Measurements from ENCODE around the gene HGFAC.

Gene HGFAC

GRCh38 chr4:3446631-3447320, 5.0 kb downstream of the HGFAC start:
- no peak for DNase-seq
- WGBS: 92% methylated on average over 22 of the region's 22 CpGs
- Histone ChIP-seq H2AFZ (ENCODE audit: low read depth, low read length) (no peak overlapping the region), H3K9me3 (ENCODE audit: control insufficient read depth, low read length) (no peaks in the 10 kb centered on the region), H3K9ac (ENCODE audit: low read length) (no peak overlapping the region), H3K36me3 (ENCODE audit: control insufficient read depth in 1 of 2, insufficient read depth in 2 of 2, low read depth in 1 of 2, low read length in 2 of 2) (peaks cover 0 to 3% of the 10 kb centered on the region in 2 experiments), H4K8ac (ENCODE audit: low read length) (no peak overlapping the region), H2BK5ac (ENCODE audit: low read depth, low read length, poor library complexity, severe bottlenecking) (no peak overlapping the region), H4K91ac (ENCODE audit: low read length) (no peak overlapping the region), H3K79me1 (replicated peaks; ENCODE audit: low read length, poor library complexity, severe bottlenecking) (no peaks in the 10 kb centered on the region), H2BK15ac (ENCODE audit: low read depth, poor library complexity, severe bottlenecking) (no peak overlapping the region), H3K14ac (ENCODE audit: low read length in 2 of 2) (no peak overlapping the region), H3K27ac (ENCODE audit: low read length, poor library complexity, severe bottlenecking) (no peak overlapping the region), H3K4me3 (ENCODE audit: insufficient read depth in 1 of 2, low read depth in 1 of 2, low read length in 2 of 2) (no peak overlapping the region), H3K18ac (ENCODE audit: low read depth in 1 of 2, low read length in 2 of 2) (no peak overlapping the region), H3K4ac (ENCODE audit: low read depth in 1 of 2, low read length in 2 of 2) (no peak overlapping the region), H2BK12ac (ENCODE audit: low read length in 2 of 2) (no peak overlapping the region), H3K23ac (ENCODE audit: low read length in 2 of 2) (no peak overlapping the region), H3K4me1 (ENCODE audit: control insufficient read depth, insufficient read depth, low read depth, low read length) (peaks cover 18% of the 10 kb centered on the region), H3K4me2 (ENCODE audit: low read length, poor library complexity, severe bottlenecking) (no peak overlapping the region), H3K27me3 (ENCODE audit: control insufficient read depth in 1 of 2, insufficient read depth in 1 of 2, low read length in 2 of 2) (peaks cover 0 to 14% of the 10 kb centered on the region in 2 experiments), H2AK5ac (ENCODE audit: low read length, severe bottlenecking) (no peak overlapping the region), H2BK120ac (ENCODE audit: low read depth, low read length) (no peak overlapping the region)

GRCh38 chr4:3447431-3448395, 5.9 kb downstream of the HGFAC start:
- no peak overlapping the region for H3K4ac ChIP-seq (ENCODE audit: low read depth in 1 of 2, low read length in 2 of 2)
- H4K91ac ChIP-seq (ENCODE audit: low read length): peak overlapping the region; percentile 11
- H3K23ac ChIP-seq (ENCODE audit: low read length in 2 of 2): no peak overlapping the region
- H3K9ac ChIP-seq (ENCODE audit: low read length): no peak overlapping the region
- no peak overlapping the region for H3K27ac ChIP-seq (ENCODE audit: low read length, poor library complexity, severe bottlenecking)
- WGBS: 92% methylated on average over 51 of the region's 53 CpGs
- no peak overlapping the region for H3K14ac ChIP-seq (ENCODE audit: low read length in 2 of 2)
- H3K27me3 ChIP-seq (ENCODE audit: control insufficient read depth in 1 of 2, insufficient read depth in 1 of 2, low read length in 2 of 2): peaks cover 0 to 14% of the 10 kb centered on the region in 2 experiments
- no peak overlapping the region for H4K8ac ChIP-seq (ENCODE audit: low read length)
- H3K9me3 ChIP-seq (ENCODE audit: control insufficient read depth, low read length): no peaks in the 10 kb centered on the region
- H2BK15ac ChIP-seq (ENCODE audit: low read depth, poor library complexity, severe bottlenecking): no peak overlapping the region
- no peak for DNase-seq
- H2BK120ac ChIP-seq (ENCODE audit: low read depth, low read length): no peak overlapping the region
- no peak overlapping the region for H3K4me2 ChIP-seq (ENCODE audit: low read length, poor library complexity, severe bottlenecking)
- H2AFZ ChIP-seq (ENCODE audit: low read depth, low read length): no peak overlapping the region
- H3K18ac ChIP-seq (ENCODE audit: low read depth in 1 of 2, low read length in 2 of 2): no peak overlapping the region
- H2BK5ac ChIP-seq (ENCODE audit: low read depth, low read length, poor library complexity, severe bottlenecking): no peak overlapping the region
- no peaks in the 10 kb centered on the region for H3K79me1 ChIP-seq (replicated peaks; ENCODE audit: low read length, poor library complexity, severe bottlenecking)
- H3K36me3 ChIP-seq (ENCODE audit: control insufficient read depth in 1 of 2, insufficient read depth in 2 of 2, low read depth in 1 of 2, low read length in 2 of 2): peaks cover 0 to 3% of the 10 kb centered on the region in 2 experiments
- no peak overlapping the region for H2BK12ac ChIP-seq (ENCODE audit: low read length in 2 of 2)
- no peak overlapping the region for H3K4me3 ChIP-seq (ENCODE audit: insufficient read depth in 1 of 2, low read depth in 1 of 2, low read length in 2 of 2)
- H3K4me1 ChIP-seq (ENCODE audit: control insufficient read depth, insufficient read depth, low read depth, low read length): peaks cover 14% of the 10 kb centered on the region
- no peak overlapping the region for H2AK5ac ChIP-seq (ENCODE audit: low read length, severe bottlenecking)

- Histone ChIP-seq H2BK15ac (ENCODE audit: low read depth, poor library complexity, severe bottlenecking) (no peak overlapping the region), H3K27me3 (ENCODE audit: control insufficient read depth in 1 of 2, insufficient read depth in 1 of 2, low read length in 2 of 2) (peaks cover 0 to 11% of the 10 kb centered on the region in 2 experiments)
Observed at GRCh38 chr4:3449047-3449573, 7.3 kb downstream of the HGFAC start.

More at GRCh38 chr4:3449047-3449573, 7.3 kb downstream of the HGFAC start:
- no peak overlapping the region for H2BK120ac ChIP-seq (ENCODE audit: low read depth, low read length)
- H3K79me1 ChIP-seq (replicated peaks; ENCODE audit: low read length, poor library complexity, severe bottlenecking): no peaks in the 10 kb centered on the region
- H3K4me3 ChIP-seq (ENCODE audit: insufficient read depth in 1 of 2, low read depth in 1 of 2, low read length in 2 of 2): no peak overlapping the region
- no peak for DNase-seq
- no peak overlapping the region for H2AK5ac ChIP-seq (ENCODE audit: low read length, severe bottlenecking)
- H4K8ac ChIP-seq (ENCODE audit: low read length): no peak overlapping the region
- H3K9ac ChIP-seq (ENCODE audit: low read length): no peak overlapping the region
- H3K4ac ChIP-seq (ENCODE audit: low read depth in 1 of 2, low read length in 2 of 2): no peak overlapping the region
- H3K18ac ChIP-seq (ENCODE audit: low read depth in 1 of 2, low read length in 2 of 2): no peak overlapping the region
- WGBS: 95% methylated on average over 21 of the region's 21 CpGs
- H2AFZ ChIP-seq (ENCODE audit: low read depth, low read length): no peak overlapping the region
- H3K23ac ChIP-seq (ENCODE audit: low read length in 2 of 2): no peak overlapping the region
- H3K36me3 ChIP-seq (ENCODE audit: control insufficient read depth in 1 of 2, insufficient read depth in 2 of 2, low read depth in 1 of 2, low read length in 2 of 2): no peaks in the 10 kb centered on the region
- H3K9me3 ChIP-seq (ENCODE audit: control insufficient read depth, low read length): peaks cover 5% of the 10 kb centered on the region
- H3K27ac ChIP-seq (ENCODE audit: low read length, poor library complexity, severe bottlenecking): no peak overlapping the region
- H2BK5ac ChIP-seq (ENCODE audit: low read depth, low read length, poor library complexity, severe bottlenecking): no peak overlapping the region
- no peak overlapping the region for H2BK12ac ChIP-seq (ENCODE audit: low read length in 2 of 2)
- peak overlapping the region in 1 of 2 experiments; percentile 18 for H3K14ac ChIP-seq (ENCODE audit: low read length in 2 of 2)
- no peak overlapping the region for H4K91ac ChIP-seq (ENCODE audit: low read length)
- no peak overlapping the region for H3K4me2 ChIP-seq (ENCODE audit: low read length, poor library complexity, severe bottlenecking)
- H3K4me1 ChIP-seq (ENCODE audit: control insufficient read depth, insufficient read depth, low read depth, low read length): peaks cover 7% of the 10 kb centered on the region
